H9 (cell line): ENCODE measurements around the gene RNU7-1. TPM values are rescaled to one million over a fixed set of nuclear protein-coding genes. Genes with fewer than 3 reads are reported as not detected.

ENCODE experiments used
- DNase-seq: peaks from one replicate; pipeline ENCODE4 v3.0.0-alpha.2; 2017
- H2AFZ ChIP-seq: one replicate; pipeline ENCODE4 v1.6.1; 2013; ENCODE audit warnings: mild to moderate bottlenecking, low read length, control low read depth, moderate library complexity
- H2AK5ac ChIP-seq: 2 replicates; pipeline ENCODE4 v1.6.1; 2013; ENCODE audit warnings: low read length, control low read depth, mixed read lengths; ENCODE audit not compliant: insufficient read length
- H2BK120ac ChIP-seq: one replicate; pipeline ENCODE4 v1.6.1; 2013; ENCODE audit warnings: low read depth, mild to moderate bottlenecking, low read length, control low read depth, inconsistent platforms; ENCODE audit not compliant: poor library complexity, severe bottlenecking
- H2BK12ac ChIP-seq: 2 replicates; pipeline ENCODE4 v1.6.1; 2013; ENCODE audit warnings: low read length, control low read depth, mixed read lengths, low read depth; ENCODE audit not compliant: insufficient read length
- H2BK15ac ChIP-seq: 2 replicates; pipeline ENCODE4 v1.6.1; 2013; ENCODE audit warnings: low read depth, low read length, control low read depth
- H2BK20ac ChIP-seq: one replicate; pipeline ENCODE4 v1.6.1; 2013; ENCODE audit warnings: low read depth, mild to moderate bottlenecking, low read length, control low read depth, inconsistent platforms; ENCODE audit not compliant: poor library complexity, severe bottlenecking
- H2BK5ac ChIP-seq: 2 replicates; pipeline ENCODE4 v1.6.1; 2013; ENCODE audit warnings: low read length, control low read depth, mixed read lengths; ENCODE audit not compliant: insufficient read length
- H3K14ac ChIP-seq: 2 replicates; pipeline ENCODE4 v1.6.1; 2013; ENCODE audit warnings: low read length, control low read depth; ENCODE audit not compliant: insufficient read depth
- H3K18ac ChIP-seq: 2 replicates; pipeline ENCODE4 v1.6.1; 2013; ENCODE audit warnings: low read depth, mild to moderate bottlenecking, mixed read lengths, low read length, control low read depth; ENCODE audit not compliant: insufficient read length
- H3K23ac ChIP-seq: 2 replicates; pipeline ENCODE4 v1.6.1; 2013; ENCODE audit warnings: low read length, control low read depth, mixed read lengths, low read depth; ENCODE audit not compliant: insufficient read length
- H3K23me2 ChIP-seq: 2 replicates; pipeline ENCODE4 v1.6.1; 2013; ENCODE audit warnings: low read depth, mild to moderate bottlenecking, mixed read lengths, low read length, control low read depth; ENCODE audit not compliant: insufficient read length, poor library complexity, severe bottlenecking
- H3K27ac ChIP-seq: 2 replicates; pipeline ENCODE4 v1.5.1; 2013; ENCODE audit warnings: low read length, control low read depth, mixed read lengths, low read depth; ENCODE audit not compliant: insufficient read length
- H3K27me3 ChIP-seq: 2 replicates; pipeline ENCODE4 v1.6.1; 2013; ENCODE audit warnings: low read length, control low read depth, inconsistent platforms; ENCODE audit not compliant: insufficient read depth
- H3K4ac ChIP-seq: 2 replicates; pipeline ENCODE4 v1.6.1; 2013; ENCODE audit warnings: low read depth, mild to moderate bottlenecking, control low read depth, inconsistent platforms, low read length, moderate library complexity
- H3K4me1 ChIP-seq: 2 replicates; pipeline ENCODE4 v1.6.1; 2013; ENCODE audit warnings: low read length, control low read depth, inconsistent platforms; ENCODE audit not compliant: insufficient read depth
- H3K4me2 ChIP-seq: 2 replicates; pipeline ENCODE4 v1.6.1; 2013; ENCODE audit warnings: low read length, control low read depth, mixed read lengths; ENCODE audit not compliant: insufficient read length, insufficient read depth
- H3K56ac ChIP-seq: 2 replicates; pipeline ENCODE4 v1.6.1; 2013; ENCODE audit warnings: low read depth, mild to moderate bottlenecking, mixed read lengths, low read length, control low read depth; ENCODE audit not compliant: insufficient read length
- H3K79me1 ChIP-seq: 2 replicates; pipeline ENCODE4 v1.6.1; 2013; ENCODE audit warnings: low read depth, mild to moderate bottlenecking, moderate library complexity, low read length, control low read depth, inconsistent platforms; ENCODE audit not compliant: insufficient read depth, poor library complexity, severe bottlenecking
- H3K79me2 ChIP-seq: 2 replicates; pipeline ENCODE4 v1.6.1; 2013; ENCODE audit warnings: low read length, control low read depth, inconsistent platforms; ENCODE audit not compliant: insufficient read depth
- H3K9ac ChIP-seq: 2 replicates; pipeline ENCODE4 v1.6.1; 2013; ENCODE audit warnings: low read length, control low read depth, mixed read lengths; ENCODE audit not compliant: insufficient read length; ENCODE audit errors: extremely low read depth
- H3K9me3 ChIP-seq: one replicate; pipeline ENCODE4 v1.6.1; 2013; ENCODE audit warnings: low read depth, low read length, inconsistent platforms; ENCODE audit not compliant: control insufficient read depth
- H3T11ph ChIP-seq: one replicate; pipeline ENCODE4 v1.6.1; 2013; ENCODE audit warnings: mild to moderate bottlenecking, low read length, control low read depth, inconsistent platforms
- H4K20me1 ChIP-seq: one replicate; pipeline ENCODE4 v1.6.1; 2013; ENCODE audit not compliant: control insufficient read depth, insufficient read length, insufficient read depth
- H4K5ac ChIP-seq: 2 replicates; pipeline ENCODE4 v1.6.1; 2013; ENCODE audit warnings: low read depth, mild to moderate bottlenecking, mixed read lengths, low read length, control low read depth; ENCODE audit not compliant: insufficient read length
- H4K8ac ChIP-seq: replicated peaks from 2 replicates; pipeline ENCODE4 v1.6.1; 2013; ENCODE audit warnings: low read length, control low read depth, mixed read lengths, low read depth; ENCODE audit not compliant: insufficient read length
- H4K91ac ChIP-seq: 2 replicates; pipeline ENCODE4 v1.6.1; 2013; ENCODE audit warnings: low read depth, mild to moderate bottlenecking, moderate library complexity, mixed read lengths, low read length, control low read depth; ENCODE audit not compliant: insufficient read length
- H3K27ac Mint-ChIP-seq, 3 experiments: 2 replicates in 2 of 3; 3 replicates in 1 of 3; pipeline ENCODE4 v1.8.0; 2020 to 2021; ENCODE audit warnings: mixed read lengths in 3 of 3, mild to moderate bottlenecking in 1 of 3, moderate library complexity in 1 of 3
- H3K27me3 Mint-ChIP-seq: 2 replicates; pipeline ENCODE4 v1.8.0; 2021; ENCODE audit warnings: low read depth, mild to moderate bottlenecking, moderate library complexity, mixed read lengths
- H3K36me3 Mint-ChIP-seq, 3 experiments: 2 replicates in 2 of 3; 3 replicates in 1 of 3; pipeline ENCODE4 v1.8.0; 2020 to 2021; ENCODE audit warnings: low read depth in 3 of 3, mixed read lengths in 3 of 3; ENCODE audit not compliant: insufficient read depth in 1 of 3
- H3K4me1 Mint-ChIP-seq, 2 experiments: 2 replicates each; pipeline ENCODE4 v1.8.0; 2020; ENCODE audit warnings: mixed read lengths in 2 of 2
- H3K4me3 Mint-ChIP-seq, 2 experiments: 2 replicates in 1 of 2; 3 replicates in 1 of 2; pipeline ENCODE4 v1.8.0; 2020 to 2021; ENCODE audit warnings: mild to moderate bottlenecking in 2 of 2, mixed read lengths in 2 of 2, moderate library complexity in 1 of 2
- H3K9me3 Mint-ChIP-seq, 2 experiments: 2 replicates in 1 of 2; 3 replicates in 1 of 2; pipeline ENCODE4 v1.8.0; 2020; ENCODE audit warnings: mild to moderate bottlenecking in 2 of 2, mixed read lengths in 2 of 2, moderate library complexity in 1 of 2
- WGBS: extraction: QIAGEN DNeasy Blood & Tissue Kit; methylation state at CpG from one replicate; pipeline ENCODE4 v1.1.7; 2013; ENCODE audit warnings: missing lambda C conversion rate, low lambda C conversion rate, mixed read lengths; ENCODE audit not compliant: insufficient read length; ENCODE audit errors: extremely low coverage; 5-methylcytosine and 5-hydroxymethylcytosine counted together
- total RNA-seq: library from RNA; stranded (reverse); gene quantifications from 2 replicates; pipeline ENCODE4 v1.2.1, GENCODE V29; 2021
- TF ChIP-seq, protein P1 (sequence below): fragments of 200-600 bp; sonication (generic); conservative IDR thresholded peaks from 3 replicates; pipeline ENCODE4 v1.8.0; 2021; ENCODE audit warnings: antibody characterized with exemption, mild to moderate bottlenecking

The RNU7-1 gene
- total RNA-seq, 1 experiment from 2014 or later: not detected

GRCh38 chr12:6916426-6917200 is 27.0 kb upstream of the RNU7-1 start:
- no peak overlapping the region for H3K4me2 ChIP-seq
- no peak overlapping the region for H2BK12ac ChIP-seq
- Mint-ChIP-seq H3K27me3 (peaks cover 13% of the 10 kb centered on the region), H3K4me3 (peak overlapping the region in 1 of 2 experiments; percentile 42; a peak in 1 of 5 replicates), H3K4me1 (peaks cover 29 to 47% of the 10 kb centered on the region in 2 experiments), H3K36me3 (peaks cover 29 to 49% (median 46%) of the 10 kb centered on the region in 3 experiments), H3K27ac (peak overlapping the region in 2 of 3 experiments; percentile 29 to 40; a peak in 3 of 7 replicates), H3K9me3 (no peaks in the 10 kb centered on the region)
- no peak overlapping the region for H2AK5ac ChIP-seq
- no peak overlapping the region for H4K91ac ChIP-seq
- H4K20me1 ChIP-seq: no peaks in the 10 kb centered on the region
- H3K27ac ChIP-seq: no peak overlapping the region
- H4K8ac ChIP-seq: no peak overlapping the region
- no peaks in the 10 kb centered on the region for H3K9me3 ChIP-seq
- H3K4me1 ChIP-seq: no peaks in the 10 kb centered on the region; the same call in 1 of the 2 replicates
- H3K4ac ChIP-seq: no peak overlapping the region
- H3K79me1 ChIP-seq: peaks cover 6% of the 10 kb centered on the region
- no peak overlapping the region for H2AFZ ChIP-seq
- H3K27me3 ChIP-seq: no peaks in the 10 kb centered on the region
- H2BK15ac ChIP-seq: no peak overlapping the region
- no peak overlapping the region for H3K14ac ChIP-seq
- H2BK20ac ChIP-seq: no peak overlapping the region
- H3K9ac ChIP-seq: no peak overlapping the region
- WGBS: no CpG with 5 or more reads among the region's 11 CpGs
- no peak overlapping the region for H3K18ac ChIP-seq
- peaks cover 16% of the 10 kb centered on the region for H3K23me2 ChIP-seq
- DNase-seq: no peak
- no peak overlapping the region for H2BK120ac ChIP-seq
- TF ChIP-seq, protein P1, sequence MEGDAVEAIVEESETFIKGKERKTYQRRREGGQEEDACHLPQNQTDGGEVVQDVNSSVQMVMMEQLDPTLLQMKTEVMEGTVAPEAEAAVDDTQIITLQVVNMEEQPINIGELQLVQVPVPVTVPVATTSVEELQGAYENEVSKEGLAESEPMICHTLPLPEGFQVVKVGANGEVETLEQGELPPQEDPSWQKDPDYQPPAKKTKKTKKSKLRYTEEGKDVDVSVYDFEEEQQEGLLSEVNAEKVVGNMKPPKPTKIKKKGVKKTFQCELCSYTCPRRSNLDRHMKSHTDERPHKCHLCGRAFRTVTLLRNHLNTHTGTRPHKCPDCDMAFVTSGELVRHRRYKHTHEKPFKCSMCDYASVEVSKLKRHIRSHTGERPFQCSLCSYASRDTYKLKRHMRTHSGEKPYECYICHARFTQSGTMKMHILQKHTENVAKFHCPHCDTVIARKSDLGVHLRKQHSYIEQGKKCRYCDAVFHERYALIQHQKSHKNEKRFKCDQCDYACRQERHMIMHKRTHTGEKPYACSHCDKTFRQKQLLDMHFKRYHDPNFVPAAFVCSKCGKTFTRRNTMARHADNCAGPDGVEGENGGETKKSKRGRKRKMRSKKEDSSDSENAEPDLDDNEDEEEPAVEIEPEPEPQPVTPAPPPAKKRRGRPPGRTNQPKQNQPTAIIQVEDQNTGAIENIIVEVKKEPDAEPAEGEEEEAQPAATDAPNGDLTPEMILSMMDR: no peak
- no peak overlapping the region for H3T11ph ChIP-seq
- no peak overlapping the region for H3K56ac ChIP-seq
- H3K79me2 ChIP-seq: no peaks in the 10 kb centered on the region
- H3K23ac ChIP-seq: no peak overlapping the region
- no peak overlapping the region for H2BK5ac ChIP-seq
- H4K5ac ChIP-seq: no peak overlapping the region
